Activated gamma-delta T cell (primary cell): Measurements from ENCODE around the gene DEXI.
"Not testable (repeated sequence)": the region's sequence is repeated elsewhere in the genome, so short reads cannot be mapped to it uniquely, and the experiment has no call there.

Experiments used
- DNase-seq: peaks from one replicate; lab custom pipeline; 2025; lab: John Stamatoyannopoulos, UW

Gene DEXI

GRCh38 chr16:10926867-10927266 lies 15.4 kb downstream of the DEXI start:
- no peak for DNase-seq

- DNase-seq, result no peak
These were observed 16.2 kb downstream of the DEXI start for GRCh38 chr16:10926094-10926493.

GRCh38 chr16:10925285-10925684 lies 17.0 kb downstream of the DEXI start:
- not testable (repeated sequence) for DNase-seq

GRCh38 chr16:10923650-10924214 lies 18.5 kb downstream of the DEXI start:
- DNase-seq, result no peak

- DNase-seq, result no peak
These were observed 19.1 kb downstream of the DEXI start for GRCh38 chr16:10923146-10923649.

GRCh38 chr16:10922328-10923145 lies 19.7 kb downstream of the DEXI start:
- DNase-seq, result no peak

- DNase-seq, result no peak
These were observed 20.5 kb downstream of the DEXI start for GRCh38 chr16:10921536-10922327.

- DNase-seq, result no peak
These were observed 21.4 kb downstream of the DEXI start for GRCh38 chr16:10920726-10921427.

- DNase-seq, result no peak
These were observed 23.3 kb downstream of the DEXI start for GRCh38 chr16:10919003-10919351.

- no peak for DNase-seq
These were observed 23.8 kb downstream of the DEXI start for GRCh38 chr16:10918294-10919002.

GRCh38 chr16:10916534-10916933 lies 25.7 kb downstream of the DEXI start:
- DNase-seq, result no peak

GRCh38 chr16:10911267-10911666 lies 31.0 kb downstream of the DEXI start:
- DNase-seq, result no peak

- no peak for DNase-seq
These were observed 34.6 kb downstream of the DEXI start for GRCh38 chr16:10907757-10908045.

- DNase-seq, result no peak
These were observed 35.1 kb downstream of the DEXI start for GRCh38 chr16:10906914-10907756.

- DNase-seq, result no peak
These were observed 35.8 kb downstream of the DEXI start for GRCh38 chr16:10906482-10906881.

- no peak for DNase-seq
These were observed 39.3 kb downstream of the DEXI start for GRCh38 chr16:10902999-10903398.

- no peak for DNase-seq
These were observed 45.1 kb downstream of the DEXI start for GRCh38 chr16:10897134-10897533.

- no peak for DNase-seq
These were observed 45.5 kb downstream of the DEXI start for GRCh38 chr16:10896723-10897122.

GRCh38 chr16:10896165-10896564 lies 46.1 kb downstream of the DEXI start:
- DNase-seq, result no peak

GRCh38 chr16:10895053-10895946 lies 47.0 kb downstream of the DEXI start:
- no peak for DNase-seq
